Omental fat pad (tissue), 4 donors: Measurements from ENCODE around the gene ABCB10. TPM values are rescaled to one million over a fixed set of nuclear protein-coding genes. Genes with fewer than 3 reads are reported as not detected.
"Not testable (repeated sequence)": the region's sequence is repeated elsewhere in the genome, so short reads cannot be mapped to it uniquely, and the experiment has no call there.

Experiments
- ATAC-seq: fragments of 150-250 bp; one replicate; pipeline ENCODE4 v1.9.1; 2016; ENCODE audit warnings: mild to moderate bottlenecking, moderate library complexity; ENCODE audit not compliant: low FRiP score
- DNase-seq: peaks from one replicate; pipeline ENCODE4 v3.0.0-alpha.2; 2019; ENCODE audit warnings: low spot score
- total RNA-seq, 4 donors: library from RNA; depleted of rRNA; stranded (reverse); fragments of >200 nt; gene quantifications; one replicate each; pipeline ENCODE4 v1.1.0, GENCODE V29; 2016
- TF ChIP-seq, protein P1 (sequence below), 3 donors: fragments of 450-650 bp; IDR thresholded peaks; one replicate each; pipeline ENCODE4 v1.5.1; 2016 to 2017; ENCODE audit warnings: antibody characterized with exemption in 3 of 3, mild to moderate bottlenecking in 3 of 3, moderate library complexity in 2 of 3

Gene ABCB10
- total RNA-seq, 4 donors from 2014 or later = 10.1 to 17.8 (median 14.3) TPM

DNA sequence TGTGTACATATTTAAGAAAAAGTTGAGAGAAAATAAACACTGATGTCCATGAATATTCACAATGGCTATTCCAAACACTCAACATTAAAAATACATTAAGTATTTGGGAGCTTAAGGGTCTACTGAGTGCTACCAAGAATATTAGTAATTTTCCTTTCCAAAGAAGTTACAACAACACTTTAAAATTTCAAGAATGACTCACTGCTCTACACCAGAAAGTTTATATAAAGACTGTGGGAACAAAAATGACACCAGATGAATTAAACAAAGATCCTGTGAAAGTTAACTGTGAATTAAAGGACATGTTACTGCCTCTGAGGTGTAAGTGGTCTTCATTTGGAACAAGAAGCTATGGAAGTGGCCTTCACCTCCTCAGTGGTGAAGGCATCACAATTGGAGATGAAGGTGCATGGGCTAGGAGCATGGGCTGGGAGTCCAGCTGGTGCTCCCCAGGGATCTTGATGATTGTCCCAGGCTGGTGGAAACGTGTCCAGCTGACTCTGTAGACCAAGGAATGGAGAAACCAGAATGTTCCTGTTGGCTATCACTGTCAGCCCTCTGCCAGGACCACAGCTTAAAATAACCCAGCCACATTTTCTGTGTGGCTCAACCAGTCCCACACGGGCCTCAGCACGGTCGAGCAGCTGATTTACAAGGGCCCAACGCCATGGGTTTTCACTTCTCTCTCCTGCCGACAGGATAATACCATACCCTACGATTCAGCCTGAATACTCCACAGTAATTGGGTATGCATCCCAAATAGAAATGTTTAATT, 38.6 kb upstream of the ABCB10 start:
- ATAC-seq = peak; percentile 59
- DNase-seq = no peak
- TF ChIP-seq, protein P1, sequence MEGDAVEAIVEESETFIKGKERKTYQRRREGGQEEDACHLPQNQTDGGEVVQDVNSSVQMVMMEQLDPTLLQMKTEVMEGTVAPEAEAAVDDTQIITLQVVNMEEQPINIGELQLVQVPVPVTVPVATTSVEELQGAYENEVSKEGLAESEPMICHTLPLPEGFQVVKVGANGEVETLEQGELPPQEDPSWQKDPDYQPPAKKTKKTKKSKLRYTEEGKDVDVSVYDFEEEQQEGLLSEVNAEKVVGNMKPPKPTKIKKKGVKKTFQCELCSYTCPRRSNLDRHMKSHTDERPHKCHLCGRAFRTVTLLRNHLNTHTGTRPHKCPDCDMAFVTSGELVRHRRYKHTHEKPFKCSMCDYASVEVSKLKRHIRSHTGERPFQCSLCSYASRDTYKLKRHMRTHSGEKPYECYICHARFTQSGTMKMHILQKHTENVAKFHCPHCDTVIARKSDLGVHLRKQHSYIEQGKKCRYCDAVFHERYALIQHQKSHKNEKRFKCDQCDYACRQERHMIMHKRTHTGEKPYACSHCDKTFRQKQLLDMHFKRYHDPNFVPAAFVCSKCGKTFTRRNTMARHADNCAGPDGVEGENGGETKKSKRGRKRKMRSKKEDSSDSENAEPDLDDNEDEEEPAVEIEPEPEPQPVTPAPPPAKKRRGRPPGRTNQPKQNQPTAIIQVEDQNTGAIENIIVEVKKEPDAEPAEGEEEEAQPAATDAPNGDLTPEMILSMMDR (IDR thresholded peaks at IDR 0.05) = no peak

DNA sequence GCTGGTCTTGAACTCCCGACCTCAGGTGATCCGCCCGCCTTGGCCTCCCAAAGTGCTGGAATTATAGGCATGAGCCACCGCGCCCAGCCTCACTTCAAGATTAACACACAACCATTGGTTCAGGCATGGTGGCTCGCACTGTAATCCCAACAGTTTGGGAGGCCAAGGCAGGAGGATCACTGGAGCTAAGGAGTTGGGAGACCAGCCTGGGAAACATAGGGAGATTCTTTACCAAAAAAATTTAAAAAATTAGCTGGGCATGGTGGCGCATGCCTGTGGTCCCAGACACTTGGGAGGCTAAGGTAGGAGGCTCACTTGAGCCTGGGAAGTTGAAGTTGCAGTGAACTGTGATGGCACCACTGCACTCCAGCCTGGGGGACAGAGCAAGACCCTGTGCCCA, 37.4 kb upstream of the ABCB10 start:
- DNase-seq = not testable (repeated sequence)

DNA sequence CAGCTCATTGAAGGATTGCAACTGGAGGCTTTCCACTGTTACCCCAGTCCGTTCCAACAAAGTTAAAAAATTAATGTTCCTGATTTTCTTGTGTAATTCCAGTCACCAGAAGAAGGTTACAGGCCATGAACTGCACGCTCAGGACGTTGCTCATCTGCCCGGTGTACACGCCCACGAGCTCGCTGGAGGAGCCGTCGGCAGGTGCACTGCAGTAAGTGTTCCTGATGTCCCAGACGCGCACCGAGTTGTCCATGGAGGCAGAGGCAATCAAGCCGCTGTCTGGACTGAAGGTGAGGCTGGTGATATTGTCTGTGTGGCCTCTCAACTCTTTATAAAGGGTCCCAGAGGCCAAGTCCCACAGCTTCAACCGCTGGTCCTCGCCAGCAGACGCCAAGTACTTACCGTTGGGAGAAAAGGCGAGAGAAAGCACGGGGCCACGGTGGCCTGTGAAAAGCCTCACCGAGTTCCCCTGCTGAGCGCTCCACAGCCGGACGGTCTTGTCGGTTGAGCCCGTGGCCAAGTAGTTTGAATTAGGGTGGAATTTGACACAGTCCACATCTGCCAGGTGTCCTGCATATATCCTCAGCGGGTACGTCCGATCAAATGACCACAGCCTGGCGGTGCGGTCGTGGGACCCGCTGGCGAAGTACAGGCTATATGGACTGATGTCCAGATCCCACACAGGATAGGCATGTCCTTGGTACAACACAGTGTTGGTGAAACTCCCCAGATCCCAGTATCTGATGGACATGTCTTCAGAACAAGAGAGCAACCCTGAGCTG, 35.9 kb upstream of the ABCB10 start:
- TF ChIP-seq, protein P1 (IDR thresholded peaks at IDR 0.05) = no peak
- DNase-seq = no peak
- ATAC-seq = no peak

More for the DNA sequence above, 37.4 kb upstream of the ABCB10 start:
- not testable (repeated sequence) for ATAC-seq

DNA sequence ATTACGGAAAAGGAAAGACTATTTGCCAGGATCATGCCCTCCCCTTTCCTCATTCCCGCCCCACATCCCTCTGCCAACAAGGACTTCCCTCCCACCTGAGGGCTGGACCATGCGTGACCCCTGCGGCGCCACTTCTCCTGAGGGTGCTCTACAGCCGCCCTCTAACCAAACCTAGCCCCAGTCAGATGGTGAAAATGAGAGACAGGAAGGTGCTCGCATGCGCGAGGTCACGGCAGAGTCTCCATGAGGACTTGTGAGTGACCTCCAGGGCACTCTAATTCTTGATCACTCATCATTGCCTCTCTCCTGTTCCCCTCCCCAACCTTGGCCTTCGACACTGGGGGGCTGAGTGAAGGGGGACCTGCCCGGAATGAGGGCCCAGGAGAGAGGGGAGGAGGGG, 35.3 kb upstream of the ABCB10 start:
- DNase-seq = no peak
- ATAC-seq = peak; percentile 30
- TF ChIP-seq, protein P1 (IDR thresholded peaks at IDR 0.05) = no peak

DNA sequence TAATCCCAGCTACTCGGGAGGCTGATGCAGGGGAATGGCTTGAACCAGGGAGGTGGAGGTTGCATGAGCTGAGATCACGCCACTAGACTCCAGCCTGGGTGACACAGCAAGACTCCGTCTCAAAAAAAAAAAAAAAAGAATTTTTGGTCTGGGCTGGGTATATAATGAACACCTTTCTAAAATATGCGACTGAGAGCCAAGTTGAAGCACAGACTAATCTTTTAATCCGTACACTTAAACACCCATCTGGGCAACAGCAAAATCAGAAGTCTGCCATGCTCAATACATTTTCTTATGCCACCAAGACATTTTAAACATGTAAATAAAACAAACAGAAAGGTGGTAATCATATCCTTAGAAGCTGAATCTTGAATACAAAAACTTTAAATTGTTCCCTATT, 31.6 kb upstream of the ABCB10 start:
- DNase-seq (no peak), ATAC-seq (no peak)
- TF ChIP-seq, protein P1 (IDR thresholded peaks at IDR 0.05) = no peak

DNA sequence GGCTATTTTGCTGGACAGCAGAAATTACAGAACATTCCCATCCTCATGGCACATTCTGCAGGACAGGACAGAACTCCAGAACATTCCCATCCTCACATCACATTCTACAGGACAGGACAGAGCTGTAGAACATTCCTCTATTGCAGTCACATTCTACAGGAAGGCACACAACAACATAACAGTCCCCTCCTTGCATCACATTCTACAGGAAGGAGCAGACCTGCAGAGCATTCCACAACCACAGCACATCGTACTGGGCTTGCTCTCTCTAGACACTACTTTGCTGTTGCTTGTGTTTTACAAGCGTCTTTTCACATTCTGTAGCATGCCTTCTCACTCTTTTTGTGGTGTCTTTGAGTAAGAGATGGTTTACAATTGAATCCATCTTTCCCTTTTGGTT, 26.8 kb upstream of the ABCB10 start:
- DNase-seq (no peak), ATAC-seq (no peak)
- TF ChIP-seq, protein P1 (IDR thresholded peaks at IDR 0.05) = no peak

DNA sequence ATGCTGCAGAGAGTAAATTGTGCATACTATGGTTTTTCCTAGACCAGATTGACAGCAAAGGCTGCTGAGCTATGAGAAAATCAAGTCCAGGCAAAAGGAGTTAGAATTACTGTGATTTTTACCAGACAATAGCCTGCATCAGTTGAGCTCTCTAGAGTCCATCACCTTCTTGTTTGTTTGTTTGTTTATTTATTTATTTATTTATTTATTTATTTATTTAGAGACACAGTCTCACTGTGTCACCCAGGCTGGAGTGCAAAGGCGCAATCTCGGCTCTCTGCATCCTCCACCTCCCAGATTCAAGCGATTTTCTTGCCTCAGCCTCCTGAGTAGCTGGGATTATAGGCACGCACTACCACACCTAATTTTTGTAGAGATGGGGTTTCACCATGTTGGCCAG, 24.2 kb upstream of the ABCB10 start:
- no peak for ATAC-seq
- no peak for DNase-seq
- TF ChIP-seq, protein P1 (IDR thresholded peaks at IDR 0.05) = no peak
